Measurements from ENCODE around the gene KLF14.

DNA sequence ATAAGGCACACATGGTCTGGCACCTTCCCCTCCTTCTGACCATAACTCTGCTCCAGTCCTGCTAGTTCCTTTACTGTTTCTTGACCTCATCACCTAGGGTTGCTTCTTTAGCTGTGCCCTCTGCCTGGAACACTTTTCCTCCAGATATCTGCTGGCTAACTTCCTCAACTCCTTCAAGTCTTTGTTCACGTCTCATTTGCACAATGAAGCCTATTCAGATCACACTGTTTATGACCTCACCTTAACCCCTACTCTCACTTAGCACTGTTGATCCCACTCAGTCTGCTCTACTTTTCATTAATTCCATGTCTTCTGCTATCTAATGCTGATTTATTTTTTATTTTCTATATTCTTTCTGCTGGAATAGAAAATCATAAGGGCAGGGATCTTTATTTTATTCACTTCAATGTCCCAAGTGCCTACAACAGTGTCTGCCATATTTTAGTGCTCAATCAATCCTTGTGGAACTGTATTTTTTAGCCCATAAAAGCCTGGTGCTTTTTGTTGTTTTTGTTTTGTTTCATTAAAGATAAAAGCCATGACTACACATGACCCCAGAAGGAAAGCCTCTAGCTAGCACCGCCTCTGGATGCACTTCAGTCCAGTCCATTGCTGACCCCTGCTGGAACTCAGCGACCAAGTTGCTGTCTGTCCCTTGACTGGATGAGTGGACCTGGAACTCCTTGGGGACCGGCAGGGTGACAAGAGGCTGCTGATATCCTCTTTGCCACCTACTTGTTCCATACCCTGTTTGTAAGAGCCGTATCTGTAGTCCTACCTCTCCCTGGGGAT lies 12.3 kb downstream of the KLF14 start:
- TF ChIP-seq, protein P1, sequence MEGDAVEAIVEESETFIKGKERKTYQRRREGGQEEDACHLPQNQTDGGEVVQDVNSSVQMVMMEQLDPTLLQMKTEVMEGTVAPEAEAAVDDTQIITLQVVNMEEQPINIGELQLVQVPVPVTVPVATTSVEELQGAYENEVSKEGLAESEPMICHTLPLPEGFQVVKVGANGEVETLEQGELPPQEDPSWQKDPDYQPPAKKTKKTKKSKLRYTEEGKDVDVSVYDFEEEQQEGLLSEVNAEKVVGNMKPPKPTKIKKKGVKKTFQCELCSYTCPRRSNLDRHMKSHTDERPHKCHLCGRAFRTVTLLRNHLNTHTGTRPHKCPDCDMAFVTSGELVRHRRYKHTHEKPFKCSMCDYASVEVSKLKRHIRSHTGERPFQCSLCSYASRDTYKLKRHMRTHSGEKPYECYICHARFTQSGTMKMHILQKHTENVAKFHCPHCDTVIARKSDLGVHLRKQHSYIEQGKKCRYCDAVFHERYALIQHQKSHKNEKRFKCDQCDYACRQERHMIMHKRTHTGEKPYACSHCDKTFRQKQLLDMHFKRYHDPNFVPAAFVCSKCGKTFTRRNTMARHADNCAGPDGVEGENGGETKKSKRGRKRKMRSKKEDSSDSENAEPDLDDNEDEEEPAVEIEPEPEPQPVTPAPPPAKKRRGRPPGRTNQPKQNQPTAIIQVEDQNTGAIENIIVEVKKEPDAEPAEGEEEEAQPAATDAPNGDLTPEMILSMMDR (conservative IDR thresholded peaks at IDR 0.05; ENCODE audit: low read length), result no peak
- no peak for TF ChIP-seq EZH2phosphoT487 (IDR thresholded peaks at IDR 0.05; ENCODE audit: borderline replicate concordance, low read depth, low read length)
